ENCODE data around the gene FDX2. TPM values are rescaled to one million over a fixed set of nuclear protein-coding genes. Genes with fewer than 3 reads are reported as not detected.

The FDX2 gene
- total and polyA plus RNA-seq, 9 donors, result 2.5 to 23.6 (median 13.2) TPM

GRCh38 chr19:10290876-10291553 is 24.8 kb downstream of the FDX2 start:
- peak overlapping the region; percentile 24 for H3K4me3 ChIP-seq
- H3K4me1 ChIP-seq (ENCODE audit: insufficient read depth), result peaks cover 21% of the 10 kb centered on the region
- peaks cover 6% of the 10 kb centered on the region for H3K27me3 ChIP-seq
- no peaks in the 10 kb centered on the region for H3K9me3 ChIP-seq
- no peaks in the 10 kb centered on the region for H3K36me3 ChIP-seq
- peak; percentile 42 to 75 (median 51) for DNase-seq
- TF ChIP-seq EP300 (IDR thresholded peaks at IDR 0.05) (no peak), CTCF (IDR thresholded peaks at IDR 0.05) (no peak), POLR2A (IDR thresholded peaks at IDR 0.05) (no peak)
- no peak overlapping the region for H3K27ac ChIP-seq
- 1% methylated on average over 36 to 57 of the region's 57 CpGs for whole genome bisulfite sequencing, 3 donors
- intact Hi-C loops (cut with DNase I), result no loop called here

- 1% methylated on average over 30 of the region's 30 CpGs for WGBS, 3 donors
- intact Hi-C loops (cut with DNase I), result no loop called here
- no peak overlapping the region for H3K4me3 ChIP-seq
- TF ChIP-seq POLR2A (IDR thresholded peaks at IDR 0.05) (no peak), EP300 (IDR thresholded peaks at IDR 0.05) (no peak), CTCF (IDR thresholded peaks at IDR 0.05) (no peak)
- DNase-seq, result peak in 2 of 5 donors; percentile 35 to 51
- H3K27ac ChIP-seq, result no peak overlapping the region
- H3K4me1 ChIP-seq (ENCODE audit: insufficient read depth), result peaks cover 19% of the 10 kb centered on the region
- no peaks in the 10 kb centered on the region for H3K9me3 ChIP-seq
- no peaks in the 10 kb centered on the region for H3K36me3 ChIP-seq
- peaks cover 6% of the 10 kb centered on the region for H3K27me3 ChIP-seq
These were observed 25.4 kb downstream of the FDX2 start for GRCh38 chr19:10290357-10290875.

GRCh38 chr19:10289836-10290356 is 25.9 kb downstream of the FDX2 start, which contains the start of gene ICAM5:
ICAM5 (plus strand) TSS chr19:10289952; CDS start chr19:10290044, 92 bp downstream.
- TF ChIP-seq CTCF (IDR thresholded peaks at IDR 0.05) (no peak), EP300 (IDR thresholded peaks at IDR 0.05) (no peak), POLR2A (IDR thresholded peaks at IDR 0.05) (no peak)
- Histone ChIP-seq H3K27me3 (peaks cover 6% of the 10 kb centered on the region), H3K9me3 (no peaks in the 10 kb centered on the region), H3K36me3 (no peaks in the 10 kb centered on the region), H3K4me1 (ENCODE audit: insufficient read depth) (peaks cover 16% of the 10 kb centered on the region), H3K4me3 (peak within 1 kb of the TSS; percentile 1), H3K27ac (no peak within 1 kb of the TSS)
- intact Hi-C loops (cut with DNase I), result no loop called here
- peak in 2 of 5 donors; percentile 33 to 56 for DNase-seq
- 0 to 1% (median 1%) methylated on average over 23 to 45 of the region's 45 CpGs for WGBS, 3 donors

DNA sequence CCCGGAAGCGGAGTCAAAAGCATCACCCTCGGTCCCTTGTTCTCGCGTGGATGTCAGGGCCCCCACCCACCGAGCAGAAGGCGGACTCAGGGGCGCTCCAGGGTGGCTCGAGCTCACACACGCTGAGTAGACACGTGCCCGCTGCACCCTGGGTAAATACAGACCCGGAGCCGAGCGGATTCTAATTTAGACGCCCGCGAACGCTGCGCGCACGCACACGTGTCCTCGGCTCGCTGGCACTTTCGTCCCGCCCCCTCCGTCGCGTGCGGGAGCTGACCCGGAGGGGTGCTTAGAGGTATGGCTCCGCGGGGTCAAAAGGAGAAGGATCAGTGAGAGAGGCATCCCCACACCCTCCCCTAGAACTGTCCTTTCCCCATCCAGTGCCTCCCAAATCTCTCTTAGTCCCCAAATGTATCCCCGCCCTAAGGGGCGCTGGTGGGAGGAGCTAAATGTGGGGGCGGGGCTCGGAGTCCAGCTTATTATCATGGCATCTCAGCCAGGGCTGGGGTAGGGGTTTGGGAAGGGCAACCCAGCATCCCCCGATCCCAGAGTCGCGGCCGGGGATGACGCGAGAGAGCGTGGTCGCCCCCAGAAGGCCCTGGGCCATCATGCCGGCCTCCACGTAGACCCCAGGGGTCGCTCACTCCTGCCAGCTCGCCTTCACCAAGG is 26.5 kb downstream of the FDX2 start:
- H3K27ac ChIP-seq, result no peak overlapping the region
- peaks cover 16% of the 10 kb centered on the region for H3K4me1 ChIP-seq (ENCODE audit: insufficient read depth)
- intact Hi-C loops (cut with DNase I), result no loop called here
- peak in 2 of 5 donors; percentile 54 to 68 for DNase-seq
- H3K27me3 ChIP-seq, result peaks cover 6% of the 10 kb centered on the region
- 0 to 1% (median 1%) methylated on average over 50 of the region's 50 CpGs for WGBS, 3 donors
- TF ChIP-seq POLR2A (IDR thresholded peaks at IDR 0.05) (no peak), EP300 (IDR thresholded peaks at IDR 0.05) (no peak), CTCF (IDR thresholded peaks at IDR 0.05) (no peak)
- no peaks in the 10 kb centered on the region for H3K9me3 ChIP-seq
- H3K4me3 ChIP-seq, result peak overlapping the region; percentile 1
- no peaks in the 10 kb centered on the region for H3K36me3 ChIP-seq

All from ovary (tissue), 9 donors.